NK-92 (cell line): ENCODE measurements around the gene KRTAP10-3.
"Not testable (repeated sequence)": the region's sequence is repeated elsewhere in the genome, so short reads cannot be mapped to it uniquely, and the experiment has no call there.

Experiments
- DNase-seq: peaks from one replicate; lab custom pipeline; 2025; ENCODE audit not compliant: unreplicated experiment; lab: John Stamatoyannopoulos, UW

KRTAP10-3 gene

GRCh38 chr21:44590897-44591800 is 32.6 kb upstream of the KRTAP10-3 start:
- DNase-seq: not testable (repeated sequence)

DNA sequence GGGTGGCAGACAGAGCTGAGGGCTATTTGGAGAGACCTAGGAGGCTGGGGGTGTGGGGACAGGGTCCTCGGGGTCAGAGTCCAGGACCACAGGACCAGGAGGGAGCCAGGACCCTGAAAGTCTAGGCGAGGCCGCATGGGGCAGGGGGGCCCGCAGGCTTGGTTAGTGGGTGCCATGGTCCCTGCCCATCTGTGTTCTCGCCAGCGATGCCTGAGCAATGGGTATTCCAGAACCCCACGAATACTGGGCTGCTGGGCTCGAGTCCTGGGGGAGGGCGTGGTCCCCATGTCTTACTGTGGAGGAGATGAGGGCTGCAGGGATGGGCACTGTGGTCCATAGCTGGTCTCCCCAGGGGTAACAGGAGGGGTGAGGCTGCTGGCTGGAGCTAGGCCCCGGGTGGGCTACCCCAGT is 31.7 kb upstream of the KRTAP10-3 start:
- no peak for DNase-seq

DNA sequence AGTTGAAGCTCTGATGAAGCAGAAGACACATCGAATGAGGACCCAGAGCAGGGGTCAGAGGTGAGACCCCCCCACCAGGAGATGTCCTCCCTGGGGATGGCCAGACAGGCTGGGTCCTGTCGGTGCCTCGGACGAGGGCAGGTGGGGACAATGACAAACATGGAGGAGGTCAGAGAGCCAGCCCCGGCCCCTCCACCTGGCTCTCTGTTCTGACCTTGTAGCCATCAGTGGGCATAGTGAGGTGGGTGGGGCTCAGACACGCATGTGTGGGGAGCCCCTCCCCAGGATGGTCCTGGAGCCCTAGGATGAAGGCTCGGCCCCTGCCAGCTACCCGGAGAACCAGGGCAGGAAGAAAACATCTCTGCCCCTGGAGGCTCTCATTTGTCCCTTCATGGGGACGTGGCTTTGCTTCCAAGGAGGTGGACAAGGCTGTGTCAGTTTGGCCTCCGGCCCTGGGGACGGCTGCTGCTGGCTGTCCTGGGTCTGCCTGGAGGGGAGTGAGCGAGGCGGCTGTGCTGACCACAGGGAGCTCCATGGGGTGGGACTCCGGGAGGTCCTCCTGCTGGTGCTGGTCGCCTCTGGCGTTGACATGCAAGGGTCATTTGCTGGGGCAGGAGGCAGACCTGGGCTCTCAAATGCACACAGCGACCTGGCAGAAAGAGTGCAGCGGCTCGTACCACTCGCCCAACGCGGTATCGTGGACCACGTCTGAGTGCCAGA is 31.2 kb upstream of the KRTAP10-3 start:
- DNase-seq: no peak

- DNase-seq: no peak
These were observed 30.5 kb upstream of the KRTAP10-3 start for GRCh38 chr21:44589094-44589493.

- DNase-seq: no peak
These were observed 27.3 kb upstream of the KRTAP10-3 start for GRCh38 chr21:44585892-44586291.

DNA sequence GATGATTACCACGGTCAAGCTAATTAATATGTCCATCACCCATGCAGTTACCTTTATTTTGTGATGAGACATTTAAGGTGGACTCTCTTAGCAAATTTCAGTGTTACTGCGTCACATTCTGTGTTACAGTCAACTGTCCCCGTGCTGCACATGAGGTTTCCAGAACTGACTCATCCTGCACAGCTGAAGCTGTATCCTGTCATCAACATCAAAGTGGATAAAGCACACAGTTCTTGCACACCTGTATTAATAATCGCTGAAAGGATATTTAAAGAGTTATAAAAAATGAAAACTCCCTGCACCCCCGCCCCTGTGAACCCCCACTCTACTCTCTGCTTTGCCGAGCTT is 25.2 kb upstream of the KRTAP10-3 start:
- DNase-seq: no peak

GRCh38 chr21:44583089-44583799 is 24.6 kb upstream of the KRTAP10-3 start:
- DNase-seq: no peak

- DNase-seq: no peak
These were observed 23.5 kb upstream of the KRTAP10-3 start for GRCh38 chr21:44582055-44582454.

- DNase-seq: no peak
These were observed 22.6 kb upstream of the KRTAP10-3 start for GRCh38 chr21:44581158-44581557.

- not testable (repeated sequence) for DNase-seq
These were observed 21.7 kb upstream of the KRTAP10-3 start, which contains the start of gene KRTAP10-5 for GRCh38 chr21:44580231-44580821. KRTAP10-5 (minus strand) TSS chr21:44580604; CDS start chr21:44580578, 26 bp downstream.

- no peak for DNase-seq
These were observed 21.2 kb upstream of the KRTAP10-3 start for GRCh38 chr21:44579833-44580144.

- no peak for DNase-seq
These were observed 20.6 kb upstream of the KRTAP10-3 start for GRCh38 chr21:44579056-44579832.

- DNase-seq: no peak
These were observed 19.9 kb upstream of the KRTAP10-3 start for GRCh38 chr21:44578371-44579055.

GRCh38 chr21:44576025-44576420 is 17.4 kb upstream of the KRTAP10-3 start:
- DNase-seq: no peak

DNA sequence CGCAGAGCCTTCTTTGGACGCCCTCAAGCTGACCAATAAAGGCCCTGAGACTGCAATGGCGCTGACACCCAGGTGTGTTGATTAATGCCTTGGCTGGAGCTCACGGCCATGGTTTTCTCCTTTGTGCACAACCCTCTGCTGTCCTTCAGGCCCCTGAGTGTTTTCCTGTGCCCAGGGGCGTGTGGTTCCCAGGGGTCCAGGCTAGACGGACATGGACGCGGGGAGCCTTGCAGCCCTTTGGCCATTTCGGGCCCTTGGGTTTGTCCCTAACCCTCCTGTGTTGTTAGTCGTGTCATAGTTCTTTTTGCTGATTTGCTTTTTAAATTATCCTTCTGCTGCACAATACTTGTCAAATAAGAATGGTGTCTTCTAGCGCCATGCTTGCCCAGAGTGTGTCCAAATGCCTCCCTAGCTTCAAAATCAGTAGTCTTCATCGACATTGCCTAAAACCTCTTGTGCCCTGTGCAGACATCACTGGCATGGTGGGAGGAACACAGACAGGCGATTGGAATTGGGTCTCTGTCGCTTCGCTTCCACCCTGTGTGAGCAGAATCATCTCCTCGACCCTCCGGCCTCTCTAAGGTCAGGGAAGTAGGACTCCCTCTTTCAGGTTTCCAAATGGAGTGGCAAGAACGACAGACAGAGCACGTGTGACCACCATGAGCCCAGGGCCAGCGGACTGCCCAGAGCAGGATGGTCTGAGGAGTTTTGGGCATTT is 16.9 kb upstream of the KRTAP10-3 start:
- no peak for DNase-seq

DNA sequence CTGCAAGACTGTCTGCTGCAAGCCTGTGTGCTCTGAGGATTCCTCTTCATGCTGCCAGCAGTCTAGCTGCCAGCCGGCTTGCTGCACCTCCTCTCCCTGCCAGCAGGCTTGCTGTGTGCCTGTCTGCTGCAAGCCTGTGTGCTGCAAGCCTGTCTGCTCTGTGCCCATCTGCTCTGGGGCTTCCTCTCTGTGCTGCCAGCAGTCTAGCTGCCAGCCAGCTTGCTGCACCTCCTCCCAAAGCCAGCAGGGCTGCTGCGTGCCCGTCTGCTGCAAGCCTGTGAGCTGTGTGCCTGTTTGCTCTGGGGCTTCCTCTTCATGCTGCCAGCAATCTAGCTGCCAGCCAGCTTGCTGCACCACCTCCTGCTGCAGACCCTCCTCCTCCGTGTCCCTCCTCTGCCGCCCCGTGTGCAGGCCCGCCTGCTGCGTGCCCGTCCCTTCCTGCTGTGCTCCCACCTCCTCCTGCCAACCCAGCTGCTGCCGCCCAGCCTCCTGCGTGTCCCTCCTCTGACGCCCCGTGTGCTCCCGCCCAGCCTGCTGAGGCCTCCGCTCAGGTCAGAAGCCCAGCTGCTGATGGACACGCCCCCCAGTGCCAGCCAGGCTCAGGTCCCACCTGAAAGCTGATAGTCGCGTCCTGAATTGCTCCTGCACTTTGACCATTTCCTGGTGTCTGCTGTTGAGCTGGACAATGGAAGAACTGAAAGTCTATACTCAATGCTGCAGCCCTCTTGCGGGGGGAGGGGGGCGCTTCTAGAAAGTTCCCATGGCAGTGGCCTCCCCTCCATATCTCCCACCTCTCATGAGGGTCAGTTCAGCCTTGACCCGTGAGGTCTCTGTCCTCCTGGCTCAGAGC is 16.1 kb upstream of the KRTAP10-3 start:
- DNase-seq: no peak

GRCh38 chr21:44573630-44574456 is 15.2 kb upstream of the KRTAP10-3 start, which contains the start of gene KRTAP10-4:
KRTAP10-4 (plus strand) TSS chr21:44573729; CDS start chr21:44573759, 30 bp downstream.
- not testable (repeated sequence) for DNase-seq
